DND-41 (cell line): ENCODE measurements around the gene HABP4.

Experiments
- ATAC-seq: fragments of 200-7000 bp; cut with Tn5 transposase; 3 replicates; pipeline ENCODE4 v1.9.1; 2021; ENCODE audit warnings: low read depth; ENCODE audit not compliant: insufficient read depth
- DNase-seq: peaks from one replicate; pipeline ENCODE4 v3.0.0-alpha.2; 2020
- H2AFZ ChIP-seq: 2 replicates; pipeline ENCODE4 v1.6.0; 2012; ENCODE audit warnings: low read depth, low read length
- H3K27ac ChIP-seq: 2 replicates; pipeline ENCODE4 v1.5.1; 2012; ENCODE audit warnings: low read length, inconsistent platforms
- H3K27me3 ChIP-seq: fragments of 200-600 bp; sonication (generic); 2 replicates; pipeline ENCODE4 v1.6.0; 2012; ENCODE audit warnings: low read length, mild to moderate bottlenecking, inconsistent platforms; ENCODE audit not compliant: insufficient read depth, poor library complexity
- H3K36me3 ChIP-seq: 2 replicates; pipeline ENCODE4 v1.5.1; 2012; ENCODE audit warnings: low read length, inconsistent platforms; ENCODE audit not compliant: insufficient read depth
- H3K4me1 ChIP-seq: 2 replicates; pipeline ENCODE4 v1.5.1; 2012; ENCODE audit warnings: mild to moderate bottlenecking, low read length; ENCODE audit not compliant: insufficient read depth
- H3K4me2 ChIP-seq: 2 replicates; pipeline ENCODE4 v1.6.0; 2012; ENCODE audit warnings: mild to moderate bottlenecking, moderate library complexity, low read length, inconsistent platforms; ENCODE audit not compliant: insufficient read depth
- H3K4me3 ChIP-seq, 2 experiments: fragments of 200-600 bp in 1 of 2; shearing (Covaris generic) in 1 of 2; 2 replicates each; pipeline ENCODE4 v1.5.1; 2012 to 2016; ENCODE audit warnings: inconsistent platforms in 2 of 2, low read length in 2 of 2, mild to moderate bottlenecking in 2 of 2, low read depth in 1 of 2, moderate library complexity in 1 of 2
- H3K79me2 ChIP-seq: 2 replicates; pipeline ENCODE4 v1.6.0; 2012; ENCODE audit warnings: low read length, inconsistent platforms; ENCODE audit not compliant: insufficient read depth
- H3K9ac ChIP-seq: 2 replicates; pipeline ENCODE4 v1.6.0; 2012; ENCODE audit warnings: low read depth, mild to moderate bottlenecking, inconsistent platforms, low read length, moderate library complexity
- H3K9me3 ChIP-seq: 2 replicates; pipeline ENCODE4 v1.5.1; 2012; ENCODE audit warnings: low read length, moderate library complexity, mild to moderate bottlenecking, inconsistent platforms; ENCODE audit not compliant: insufficient read depth, severe bottlenecking
- H4K20me1 ChIP-seq: 2 replicates; pipeline ENCODE4 v1.6.0; 2012; ENCODE audit warnings: low read length; ENCODE audit not compliant: insufficient read depth
- EZH2 ChIP-seq: IDR thresholded peaks from 3 replicates; pipeline ENCODE4 v1.6.1; 2012; ENCODE audit warnings: borderline replicate concordance, low read depth, mild to moderate bottlenecking, moderate library complexity, low read length, inconsistent platforms; ENCODE audit not compliant: severe bottlenecking
- TF ChIP-seq, protein P1 (sequence below): IDR thresholded peaks from 2 replicates; pipeline ENCODE4 v1.5.1; 2012; ENCODE audit warnings: borderline replicate concordance, low read length, moderate library complexity, mild to moderate bottlenecking; ENCODE audit not compliant: poor library complexity, severe bottlenecking; ENCODE audit errors: extremely low read depth

Gene HABP4

GRCh38 chr9:96417661-96418082 lies 32.3 kb upstream of the HABP4 start:
- H3K4me3 ChIP-seq: peak overlapping the region; percentile 86 to 92
- no peaks in the 10 kb centered on the region for H3K9me3 ChIP-seq
- H3K27me3 ChIP-seq: no peaks in the 10 kb centered on the region
- peaks cover 43% of the 10 kb centered on the region for H4K20me1 ChIP-seq
- H3K36me3 ChIP-seq: peaks cover 33% of the 10 kb centered on the region
- peak overlapping the region; percentile 96 for H3K4me2 ChIP-seq
- peak overlapping the region; percentile 100 for H3K27ac ChIP-seq
- H2AFZ ChIP-seq: peak overlapping the region; percentile 67
- H3K4me1 ChIP-seq: peaks cover 59% of the 10 kb centered on the region
- peaks cover 54% of the 10 kb centered on the region for H3K79me2 ChIP-seq
- H3K9ac ChIP-seq: peak overlapping the region; percentile 100
- ATAC-seq (no peak), DNase-seq (no peak)
- no peak for TF ChIP-seq EZH2
- TF ChIP-seq, protein P1, sequence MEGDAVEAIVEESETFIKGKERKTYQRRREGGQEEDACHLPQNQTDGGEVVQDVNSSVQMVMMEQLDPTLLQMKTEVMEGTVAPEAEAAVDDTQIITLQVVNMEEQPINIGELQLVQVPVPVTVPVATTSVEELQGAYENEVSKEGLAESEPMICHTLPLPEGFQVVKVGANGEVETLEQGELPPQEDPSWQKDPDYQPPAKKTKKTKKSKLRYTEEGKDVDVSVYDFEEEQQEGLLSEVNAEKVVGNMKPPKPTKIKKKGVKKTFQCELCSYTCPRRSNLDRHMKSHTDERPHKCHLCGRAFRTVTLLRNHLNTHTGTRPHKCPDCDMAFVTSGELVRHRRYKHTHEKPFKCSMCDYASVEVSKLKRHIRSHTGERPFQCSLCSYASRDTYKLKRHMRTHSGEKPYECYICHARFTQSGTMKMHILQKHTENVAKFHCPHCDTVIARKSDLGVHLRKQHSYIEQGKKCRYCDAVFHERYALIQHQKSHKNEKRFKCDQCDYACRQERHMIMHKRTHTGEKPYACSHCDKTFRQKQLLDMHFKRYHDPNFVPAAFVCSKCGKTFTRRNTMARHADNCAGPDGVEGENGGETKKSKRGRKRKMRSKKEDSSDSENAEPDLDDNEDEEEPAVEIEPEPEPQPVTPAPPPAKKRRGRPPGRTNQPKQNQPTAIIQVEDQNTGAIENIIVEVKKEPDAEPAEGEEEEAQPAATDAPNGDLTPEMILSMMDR: no peak

- peak; percentile 81 for ATAC-seq
- H3K4me3 ChIP-seq: peak within 1 kb of the TSS; percentile 87 to 94
- H3K79me2 ChIP-seq: peaks cover 48% of the 10 kb centered on the region
- TF ChIP-seq, protein P1: no peak
- TF ChIP-seq EZH2: no peak
- DNase-seq: peak; percentile 96
- H3K9ac ChIP-seq: peak within 1 kb of the TSS; percentile 100
- peak within 1 kb of the TSS; percentile 100 for H3K27ac ChIP-seq
- H3K4me1 ChIP-seq: peaks cover 54% of the 10 kb centered on the region
- peaks cover 32% of the 10 kb centered on the region for H3K36me3 ChIP-seq
- H2AFZ ChIP-seq: peak within 1 kb of the TSS; percentile 84
- H3K9me3 ChIP-seq: no peaks in the 10 kb centered on the region
- peaks cover 37% of the 10 kb centered on the region for H4K20me1 ChIP-seq
- peak within 1 kb of the TSS; percentile 96 for H3K4me2 ChIP-seq
- no peaks in the 10 kb centered on the region for H3K27me3 ChIP-seq
Observed at GRCh38 chr9:96418083-96418919, 31.7 kb upstream of the HABP4 start, which contains the start of gene ZNF367. ZNF367 (minus strand) TSS chr9:96418370; CDS start chr9:96418032, 338 bp downstream.

GRCh38 chr9:96418920-96419690 lies 30.9 kb upstream of the HABP4 start:
- H3K4me1 ChIP-seq: peaks cover 46% of the 10 kb centered on the region
- H3K9me3 ChIP-seq: no peaks in the 10 kb centered on the region
- peak overlapping the region; percentile 87 to 88; a peak in 3 of 4 replicates for H3K4me3 ChIP-seq
- TF ChIP-seq, protein P1: no peak
- TF ChIP-seq EZH2: no peak
- DNase-seq: peak; percentile 77
- H3K27me3 ChIP-seq: no peaks in the 10 kb centered on the region
- H3K9ac ChIP-seq: peak overlapping the region; percentile 100
- peaks cover 24% of the 10 kb centered on the region for H3K36me3 ChIP-seq
- H3K27ac ChIP-seq: peak overlapping the region; percentile 98
- H3K4me2 ChIP-seq: peak overlapping the region; percentile 81
- ATAC-seq: peak; percentile 55
- H2AFZ ChIP-seq: peak overlapping the region; percentile 84
- peaks cover 40% of the 10 kb centered on the region for H3K79me2 ChIP-seq
- H4K20me1 ChIP-seq: peaks cover 29% of the 10 kb centered on the region
